A204.1 (cell line): ENCODE measurements around the gene DDA1.
"Not testable (repeated sequence)": the region's sequence is repeated elsewhere in the genome, so short reads cannot be mapped to it uniquely, and the experiment has no call there.

Source experiments
- FAIRE-seq: peaks from 2 replicates; lab custom pipeline; 2012; peaks lifted over from hg19 to GRCh38; lab: Jason Lieb, UNC

Gene DDA1

GRCh38 chr19:17348700-17349099 is 39.3 kb downstream of the DDA1 start:
- FAIRE-seq = no peak

DNA sequence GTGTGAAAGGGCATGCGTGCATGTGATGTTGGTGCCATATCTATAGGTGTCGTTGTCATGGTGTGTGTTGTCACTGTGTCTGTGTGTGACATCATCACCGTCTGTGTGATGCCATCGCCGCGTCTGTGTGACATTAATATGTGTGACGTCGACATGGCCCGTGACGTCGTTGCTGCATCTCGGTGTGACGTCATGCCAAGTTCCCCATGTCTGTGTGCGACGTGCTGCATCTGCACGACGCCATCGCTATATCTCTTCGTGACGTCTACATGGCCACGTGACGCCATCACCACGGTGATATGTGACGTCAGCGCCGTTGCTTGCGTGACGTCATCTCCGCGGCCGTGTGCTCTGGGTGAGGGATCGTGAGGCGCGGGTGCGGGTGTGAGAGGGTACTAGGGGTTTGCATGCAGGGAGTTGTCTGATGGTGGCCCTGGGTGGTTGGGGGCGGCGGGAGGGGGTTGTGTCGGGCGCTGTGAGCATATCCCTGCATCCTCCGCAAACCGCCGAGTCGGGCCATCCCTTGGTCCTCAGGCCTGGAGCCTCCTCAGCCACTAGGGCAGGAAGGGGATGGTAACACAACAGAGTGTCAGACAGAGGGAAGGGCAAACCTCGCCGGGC is 42.6 kb downstream of the DDA1 start:
- no peak for FAIRE-seq

DNA sequence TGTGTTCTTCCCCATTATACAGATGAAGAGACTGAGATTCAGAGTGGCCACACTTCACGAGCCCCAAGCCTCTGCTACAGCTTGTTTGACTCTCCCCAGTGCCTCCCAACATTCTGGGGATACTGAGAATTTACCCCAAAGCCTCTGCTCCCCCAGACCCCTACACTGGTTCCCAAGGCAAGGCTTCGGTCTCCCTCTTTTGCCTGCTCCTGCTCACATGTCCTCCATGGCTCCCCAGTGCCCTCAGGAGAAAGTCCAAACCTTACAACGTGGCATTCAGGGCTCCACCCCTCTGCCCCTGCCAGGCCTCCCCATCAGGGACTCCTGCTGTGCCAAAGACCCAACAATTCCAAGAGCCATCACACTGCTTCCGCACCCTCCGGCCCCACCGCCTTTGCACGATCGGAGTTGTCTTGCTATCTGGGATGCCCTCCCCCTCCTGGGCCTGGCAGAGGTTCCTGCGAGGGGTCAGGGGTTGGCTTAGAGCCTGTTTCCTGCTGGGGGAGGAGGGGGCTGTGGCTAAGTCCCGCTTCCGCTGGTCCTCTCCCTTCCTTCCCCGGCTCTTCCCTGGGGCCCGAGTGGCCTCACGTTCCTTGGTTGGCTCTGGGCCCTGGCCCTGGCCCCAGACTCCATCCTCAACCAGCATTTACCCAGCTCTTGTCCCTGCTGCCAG is 43.4 kb downstream of the DDA1 start:
- FAIRE-seq = no peak

GRCh38 chr19:17353386-17353785 is 44.0 kb downstream of the DDA1 start:
- FAIRE-seq = no peak

DNA sequence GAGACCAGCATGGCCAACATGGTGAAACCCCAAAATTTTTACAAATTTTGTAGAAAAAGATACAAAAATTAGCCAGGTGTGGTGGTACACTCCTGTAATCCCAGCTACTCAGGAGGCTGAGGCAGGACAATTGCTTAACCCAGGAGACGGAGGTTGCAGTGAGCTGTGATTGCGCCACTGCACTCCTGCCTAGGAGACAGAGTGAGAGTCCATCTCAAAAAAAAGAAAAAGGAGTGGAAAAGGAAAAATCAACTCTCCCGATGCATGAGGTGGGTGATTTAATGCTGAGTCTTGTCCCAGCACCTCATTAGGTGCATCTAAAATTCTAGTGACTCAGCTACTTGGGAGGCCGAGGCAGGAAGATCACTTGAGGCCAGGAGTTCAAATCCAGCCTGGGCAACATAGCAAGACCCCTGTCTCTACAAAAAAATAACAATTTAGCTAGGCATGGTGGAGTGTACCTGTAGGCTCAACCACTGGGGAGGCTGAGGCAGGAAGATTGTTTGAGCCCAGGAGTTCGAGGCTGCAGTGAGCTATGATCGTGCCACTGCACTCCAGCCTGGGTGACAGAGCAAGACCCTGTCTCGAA is 47.8 kb downstream of the DDA1 start:
- no peak for FAIRE-seq

GRCh38 chr19:17357724-17358123 is 48.4 kb downstream of the DDA1 start:
- FAIRE-seq = no peak

DNA sequence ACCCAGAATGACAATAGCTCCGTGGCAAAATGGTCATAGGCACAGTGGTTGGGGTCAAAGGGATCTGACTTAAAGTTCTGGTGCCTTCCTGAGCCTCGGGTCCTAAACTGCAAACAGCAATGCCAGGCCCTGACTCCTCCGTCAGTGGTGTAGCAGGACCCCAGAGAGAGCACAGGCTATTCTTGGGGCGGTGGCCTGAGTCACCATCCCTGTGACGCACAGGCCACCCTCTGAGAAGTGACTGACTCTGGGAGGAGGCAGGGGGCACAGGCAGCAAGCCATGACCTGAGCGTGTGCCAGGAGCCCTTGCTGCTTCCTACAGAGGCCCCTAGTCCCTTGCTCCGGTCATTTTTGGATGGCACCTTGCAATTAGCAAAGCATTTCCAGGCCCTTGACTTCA is 49.0 kb downstream of the DDA1 start:
- no peak for FAIRE-seq

- no peak for FAIRE-seq
Measured at GRCh38 chr19:17359905-17360800, 50.8 kb downstream of the DDA1 start.

GRCh38 chr19:17363852-17364605 is 54.7 kb downstream of the DDA1 start:
- not testable (repeated sequence) for FAIRE-seq

DNA sequence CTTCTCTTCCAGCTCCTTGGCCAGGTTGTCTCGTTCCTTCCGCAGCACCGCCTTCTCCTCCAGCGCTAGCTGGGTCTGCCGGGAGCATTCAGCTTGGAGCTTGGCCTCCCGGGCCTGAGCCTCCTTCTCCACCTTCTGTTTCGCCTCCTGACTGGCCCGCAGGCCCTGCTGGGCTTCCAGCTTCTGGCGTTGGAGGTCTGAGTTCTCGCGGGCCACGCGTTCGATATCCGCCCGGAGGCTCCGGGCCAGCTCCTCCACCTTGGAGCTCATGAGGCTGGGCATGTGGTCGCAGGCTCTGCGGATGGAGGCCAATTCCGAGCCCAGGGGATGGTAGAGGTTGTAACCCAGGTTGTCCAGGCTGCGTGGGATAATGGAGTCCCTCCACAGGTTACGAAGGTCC is 56.0 kb downstream of the DDA1 start:
- no peak for FAIRE-seq

- FAIRE-seq = no peak
Measured at GRCh38 chr19:17370026-17370587, 60.7 kb downstream of the DDA1 start.
